NCI-H2171 treated with DMSO at 0.1 percent for 48 hours (cell line): ENCODE measurements around the gene L2HGDH.
"Not testable (repeated sequence)": the region's sequence is repeated elsewhere in the genome, so short reads cannot be mapped to it uniquely, and the experiment has no call there.

ENCODE experiments used
- DNase-seq: peaks from one replicate; lab custom pipeline; 2025; lab: John Stamatoyannopoulos, UW

L2HGDH gene

GRCh38 chr14:50311972-50312733 is at the start of gene L2HGDH, which contains the start of gene DMAC2L:
Gene L2HGDH (minus strand): TSS chr14:50312229. CDS start chr14:50312150, 79 bp downstream.
Gene DMAC2L (plus strand): TSS chr14:50312324. CDS start chr14:50321488, 9,164 bp downstream.
- peak; percentile 97 for DNase-seq

- DNase-seq, result no peak
Observed at GRCh38 chr14:50360851-50361250, 48.8 kb upstream of the L2HGDH start.

GRCh38 chr14:50360093-50360492 is 48.1 kb upstream of the L2HGDH start:
- DNase-seq, result no peak

GRCh38 chr14:50359631-50360030 is 47.6 kb upstream of the L2HGDH start:
- DNase-seq, result no peak

GRCh38 chr14:50357753-50358395 is 45.8 kb upstream of the L2HGDH start:
- DNase-seq, result no peak

- DNase-seq, result no peak
Observed at GRCh38 chr14:50357124-50357523, 45.1 kb upstream of the L2HGDH start.

GRCh38 chr14:50356283-50356682 is 44.3 kb upstream of the L2HGDH start:
- not testable (repeated sequence) for DNase-seq

GRCh38 chr14:50355692-50356091 is 43.7 kb upstream of the L2HGDH start:
- no peak for DNase-seq

- peak; percentile 84 for DNase-seq
Observed at GRCh38 chr14:50354527-50354926, 42.5 kb upstream of the L2HGDH start.

GRCh38 chr14:50353126-50353525 is 41.1 kb upstream of the L2HGDH start:
- DNase-seq, result no peak

GRCh38 chr14:50352584-50352983 is 40.6 kb upstream of the L2HGDH start:
- DNase-seq, result no peak

GRCh38 chr14:50350975-50351374 is 38.9 kb upstream of the L2HGDH start:
- DNase-seq, result no peak

GRCh38 chr14:50348933-50349332 is 36.9 kb upstream of the L2HGDH start:
- no peak for DNase-seq

GRCh38 chr14:50347521-50347920 is 35.5 kb upstream of the L2HGDH start:
- DNase-seq, result no peak

GRCh38 chr14:50345846-50346422 is 33.9 kb upstream of the L2HGDH start:
- no peak for DNase-seq

GRCh38 chr14:50344876-50345563 is 33.0 kb upstream of the L2HGDH start:
- no peak for DNase-seq

- no peak for DNase-seq
Observed at GRCh38 chr14:50344116-50344775, 32.2 kb upstream of the L2HGDH start.

- DNase-seq, result peak; percentile 77
Observed at GRCh38 chr14:50343434-50343833, 31.4 kb upstream of the L2HGDH start.

GRCh38 chr14:50342221-50343078 is 30.4 kb upstream of the L2HGDH start:
- peak; percentile 79 for DNase-seq

- DNase-seq, result peak; percentile 15
Observed at GRCh38 chr14:50340963-50341362, 28.9 kb upstream of the L2HGDH start.

GRCh38 chr14:50340045-50340444 is 28.0 kb upstream of the L2HGDH start:
- DNase-seq, result no peak
